HG03103 (cell line): Measurements from ENCODE around the gene CTNNA2.

ENCODE experiments used
- ATAC-seq: cut with Tn5 transposase; IDR thresholded peaks from one replicate; pipeline ENCODE4 v1.9.1; 2021; ENCODE audit warnings: low read depth; ENCODE audit not compliant: unreplicated experiment

Gene CTNNA2

GRCh38 chr2:79512442-79513401, at the start of gene CTNNA2:
CTNNA2 (plus strand) TSS chr2:79513051.
- ATAC-seq: peak; percentile 74

GRCh38 chr2:79487399-79487798, 25.5 kb upstream of the CTNNA2 start:
- no peak for ATAC-seq

GRCh38 chr2:79511320-79511951, 1.4 kb upstream of the CTNNA2 start:
- no peak for ATAC-seq

GRCh38 chr2:79513711-79514110, 860 bp downstream of the CTNNA2 start:
- no peak for ATAC-seq

GRCh38 chr2:79529636-79530035, 16.8 kb downstream of the CTNNA2 start:
- ATAC-seq: no peak

GRCh38 chr2:79530443-79530842, 17.6 kb downstream of the CTNNA2 start:
- ATAC-seq: no peak

- no peak for ATAC-seq
Measured at GRCh38 chr2:79547568-79547967, 34.7 kb downstream of the CTNNA2 start.

- no peak for ATAC-seq
Measured at GRCh38 chr2:79552653-79553052, 39.8 kb downstream of the CTNNA2 start.

GRCh38 chr2:79554899-79555298, 42.0 kb downstream of the CTNNA2 start:
- no peak for ATAC-seq

GRCh38 chr2:79564065-79564464, 51.2 kb downstream of the CTNNA2 start:
- ATAC-seq: no peak

GRCh38 chr2:79569048-79569447, 56.2 kb downstream of the CTNNA2 start:
- no peak for ATAC-seq

- ATAC-seq: no peak
Measured at GRCh38 chr2:79573895-79574674, 61.2 kb downstream of the CTNNA2 start.

GRCh38 chr2:79576451-79576850, 63.6 kb downstream of the CTNNA2 start:
- no peak for ATAC-seq

- ATAC-seq: no peak
Measured at GRCh38 chr2:79578952-79579351, 66.1 kb downstream of the CTNNA2 start.

GRCh38 chr2:79580175-79580574, 67.3 kb downstream of the CTNNA2 start:
- no peak for ATAC-seq

- no peak for ATAC-seq
Measured at GRCh38 chr2:79585701-79586433, 73.0 kb downstream of the CTNNA2 start.

- no peak for ATAC-seq
Measured at GRCh38 chr2:79591281-79591680, 78.4 kb downstream of the CTNNA2 start.

- no peak for ATAC-seq
Measured at GRCh38 chr2:79593237-79593867, 80.5 kb downstream of the CTNNA2 start.

- ATAC-seq: no peak
Measured at GRCh38 chr2:79596403-79596802, 83.6 kb downstream of the CTNNA2 start.

GRCh38 chr2:79604748-79605147, 91.9 kb downstream of the CTNNA2 start:
- ATAC-seq: no peak
